OCI-LY7 (cell line): ENCODE results near the gene EIPR1. TPM values are rescaled to one million over a fixed set of nuclear protein-coding genes. Genes with fewer than 3 reads are reported as not detected.

ENCODE experiments used
- BruUV-seq: library from RNA; stranded (reverse); fragments of 400-500 nt; replicated peaks from 2 replicates; lab custom pipeline; 2021; lab: Mats Ljungman, UMichigan
- CTCF ChIA-PET: fragments of 300-600 bp; sonication (Branson Sonifier 250); formaldehyde crosslinking; loops from one replicate; lab custom pipeline; 2022; ENCODE audit warnings: antibody characterized with exemption; ENCODE audit not compliant: unreplicated experiment; lab: Charles Lee
- POLR2A ChIA-PET: fragments of 300-600 bp; sonication (Branson Sonifier 250); formaldehyde crosslinking; loops from one replicate; lab custom pipeline; 2022; ENCODE audit warnings: antibody characterized with exemption; lab: Charles Lee
- DNase-seq: peaks from one replicate; pipeline ENCODE4 v3.0.0-alpha.2; 2015; ENCODE audit warnings: low spot score
- H2AFZ ChIP-seq: fragments of 200-600 bp; sonication (generic), shearing (Covaris generic); 2 replicates; pipeline ENCODE4 v1.6.1; 2014; ENCODE audit warnings: mild to moderate bottlenecking, antibody characterized with exemption, low read length, moderate library complexity
- H3K27ac ChIP-seq: fragments of 200-600 bp; sonication (generic); 2 replicates; pipeline ENCODE4 v1.5.1; 2014; ENCODE audit warnings: mixed run types, low read depth, mild to moderate bottlenecking, moderate library complexity, low read length, inconsistent platforms; ENCODE audit not compliant: poor library complexity, severe bottlenecking
- H3K36me3 ChIP-seq: fragments of 200-600 bp; sonication (generic); 2 replicates; pipeline ENCODE4 v1.6.1; 2014; ENCODE audit warnings: mild to moderate bottlenecking, antibody characterized with exemption, low read length, moderate library complexity, mixed read lengths; ENCODE audit not compliant: insufficient read depth
- H3K4me1 ChIP-seq: fragments of 200-600 bp; sonication (generic); 2 replicates; pipeline ENCODE4 v1.5.1; 2014; ENCODE audit warnings: mild to moderate bottlenecking, low read length; ENCODE audit not compliant: insufficient read depth, poor library complexity, severe bottlenecking
- H3K4me2 ChIP-seq: fragments of 200-600 bp; sonication (generic); 2 replicates; pipeline ENCODE4 v1.6.1; 2014; ENCODE audit warnings: mild to moderate bottlenecking, low read length
- H3K4me3 ChIP-seq: fragments of 200-600 bp; sonication (generic); 2 replicates; pipeline ENCODE4 v1.5.1; 2014; ENCODE audit warnings: mild to moderate bottlenecking, low read depth, low read length; ENCODE audit not compliant: poor library complexity, severe bottlenecking
- H3K79me2 ChIP-seq: fragments of 200-600 bp; sonication (generic); 2 replicates; pipeline ENCODE4 v1.6.1; 2016; ENCODE audit warnings: low read depth, mild to moderate bottlenecking, low read length, moderate library complexity, mixed read lengths; ENCODE audit not compliant: insufficient read depth
- H3K9me2 ChIP-seq: fragments of 200-600 bp; sonication (generic); 2 replicates; pipeline ENCODE4 v1.6.1; 2016; ENCODE audit warnings: mild to moderate bottlenecking, low read length, mixed read lengths; ENCODE audit not compliant: insufficient read depth
- H3K9me3 ChIP-seq: fragments of 200-600 bp; sonication (generic); 2 replicates; pipeline ENCODE4 v1.6.1; 2014; ENCODE audit warnings: mild to moderate bottlenecking, mixed run types, low read length, mixed read lengths
- H4K20me1 ChIP-seq: fragments of 200-600 bp; sonication (generic); 2 replicates; pipeline ENCODE4 v1.6.1; 2014; ENCODE audit warnings: mild to moderate bottlenecking, antibody characterized with exemption, low read length, moderate library complexity, mixed read lengths; ENCODE audit not compliant: insufficient read depth
- CTCF ChIP-seq: fragments of 200-600 bp; sonication (generic); conservative IDR thresholded peaks from 2 replicates; pipeline ENCODE4 v1.5.1; 2014; ENCODE audit warnings: mild to moderate bottlenecking, antibody characterized with exemption, low read length, moderate library complexity, mixed read lengths
- EZH2phosphoT487 ChIP-seq: fragments of 200-600 bp; sonication (generic); IDR thresholded peaks from 2 replicates; pipeline ENCODE4 v1.6.1; 2018; ENCODE audit warnings: low read depth, borderline replicate concordance, mild to moderate bottlenecking, mixed run types, antibody characterized with exemption, low read length, moderate library complexity, mixed read lengths
- intact Hi-C: fragments of 100-400 bp; cut with micrococcal nuclease; formaldehyde crosslinking; loops from one replicate; pipeline ENCODE4 v1.10.0; 2022; ENCODE audit not compliant: unreplicated experiment
- total RNA-seq, 2 experiments: library from RNA; depleted of rRNA in 1 of 2; stranded (reverse); fragments of >200 nt in 1 of 2; shearing (Covaris generic) in 1 of 2; gene quantifications; 2 replicates each; pipeline ENCODE4 v1.2.3, GENCODE V29; 2014 to 2022

Gene EIPR1
- total RNA-seq, 2 experiments from 2014 or later: 60.5 to 61.7 TPM

GRCh38 chr2:3141696-3142095, 235.9 kb downstream of the EIPR1 start:
- Histone ChIP-seq H3K36me3 (no peaks in the 10 kb centered on the region), H3K9me3 (peaks cover 6% of the 10 kb centered on the region; the same call in 1 of the 2 replicates), H3K9me2 (no peaks in the 10 kb centered on the region), H3K79me2 (no peaks in the 10 kb centered on the region), H3K4me2 (no peak overlapping the region), H4K20me1 (no peaks in the 10 kb centered on the region), H3K4me1 (peaks cover 43% of the 10 kb centered on the region), H3K4me3 (no peak overlapping the region), H2AFZ (no peak overlapping the region), H3K27ac (no peak overlapping the region)
- ChIA-PET POLR2A (interaction anchor here (1.1 kb wide), 1 partner anchor 14 kb away, joined by 3 read pairs; no protein-coding TSS in a partner anchor), CTCF (no interaction called here)
- TF ChIP-seq CTCF (no peak), EZH2phosphoT487 (no peak)
- BruUV-seq: no TSS peak
- no peak for DNase-seq
- intact Hi-C loops: no loop called here

- Histone ChIP-seq H4K20me1 (no peaks in the 10 kb centered on the region), H3K36me3 (no peaks in the 10 kb centered on the region), H2AFZ (no peak overlapping the region), H3K4me1 (peaks cover 25% of the 10 kb centered on the region), H3K4me3 (no peak overlapping the region), H3K27ac (no peak overlapping the region), H3K4me2 (no peak overlapping the region), H3K79me2 (no peaks in the 10 kb centered on the region), H3K9me3 (peaks cover 6% of the 10 kb centered on the region; the same call in 1 of the 2 replicates), H3K9me2 (no peaks in the 10 kb centered on the region)
- TF ChIP-seq CTCF: no peak
- POLR2A ChIA-PET: interaction anchor here (0.6 to 0.9 kb wide), 3 partner anchors 11 to 469 kb away, joined by 3 to 8 read pairs (median 3); no protein-coding TSS in a partner anchor
- DNase-seq: no peak
- BruUV-seq: no TSS peak
- CTCF ChIA-PET: no interaction called here
- intact Hi-C loops: no loop called here
These were observed 237.7 kb downstream of the EIPR1 start for GRCh38 chr2:3139906-3140305.

Other genes with a start within 250 kb of the EIPR1 start
- 67.0 and 91.6 TPM in 2 replicates for gene TRAPPC12, start 1.9 kb upstream of the EIPR1 start, total RNA-seq (2014; rRNA removed; shearing (Covaris generic))
- 85.2 and 93.0 TPM in 2 replicates for gene TRAPPC12, start 1.9 kb upstream of the EIPR1 start, total RNA-seq (2022)
- gene ADI1, start 141.7 kb upstream of the EIPR1 start, total RNA-seq (2014; rRNA removed; shearing (Covaris generic)): 19.2 and 20.0 TPM in 2 replicates
- 22.1 and 26.2 TPM in 2 replicates for gene ADI1, start 141.7 kb upstream of the EIPR1 start, total RNA-seq (2022)
- gene RNASEH1, start 180.5 kb upstream of the EIPR1 start, total RNA-seq (2014; rRNA removed; shearing (Covaris generic)): 34.7 and 35.7 TPM in 2 replicates
- 41.9 and 48.2 TPM in 2 replicates for gene RNASEH1, start 180.5 kb upstream of the EIPR1 start, total RNA-seq (2022)
- 2,658 and 2,982 TPM in 2 replicates for gene RPS7, start 197.4 kb upstream of the EIPR1 start, total RNA-seq (2014; rRNA removed; shearing (Covaris generic))
- 2,524 and 2,654 TPM in 2 replicates for gene RPS7, start 197.4 kb upstream of the EIPR1 start, total RNA-seq (2022)
- not detected in 2 replicates for gene COLEC11, start 217.3 kb upstream of the EIPR1 start, total RNA-seq (2014; rRNA removed; shearing (Covaris generic))
- 1.1 and 1.7 TPM in 2 replicates for gene COLEC11, start 217.3 kb upstream of the EIPR1 start, total RNA-seq (2022)